Measurements from ENCODE around the gene ARHGEF28. TPM values are rescaled to one million over a fixed set of nuclear protein-coding genes. Genes with fewer than 3 reads are reported as not detected.

Gene ARHGEF28
- total RNA-seq, 2 donors from 2014 or later: 0.17 to 0.53 TPM

DNA sequence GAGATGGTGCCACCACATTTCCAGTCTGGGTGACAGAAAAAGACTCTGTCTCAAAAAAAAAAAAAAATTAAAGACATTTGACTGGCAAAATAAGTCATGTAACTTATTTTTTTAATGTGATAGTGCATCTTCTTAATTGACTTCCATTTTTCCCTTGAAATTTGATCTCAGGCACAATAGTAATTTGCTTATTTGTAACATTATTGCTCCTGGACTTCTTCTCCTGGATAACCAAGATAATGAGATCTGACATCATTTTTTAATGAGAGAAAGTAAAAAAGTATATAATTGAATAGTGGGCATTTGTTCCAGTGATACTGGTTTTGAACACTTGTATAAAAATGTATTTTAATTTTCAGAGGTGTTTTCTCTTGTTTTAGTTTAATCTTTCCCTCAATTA, 3.5 kb downstream of the ARHGEF28 start:
- no peak overlapping the region for H3K27ac Mint-ChIP-seq
- no peak for DNase-seq (ENCODE audit: low spot score)
- H3K9me3 Mint-ChIP-seq: no peaks in the 10 kb centered on the region
- H3K4me1 Mint-ChIP-seq (ENCODE audit: low read depth in 2 of 2): no peaks in the 10 kb centered on the region
- peaks cover 10 to 15% of the 10 kb centered on the region in 2 donors for H3K27me3 Mint-ChIP-seq
- ATAC-seq: no peak
- no peak overlapping the region for H3K4me3 Mint-ChIP-seq
- no peaks in the 10 kb centered on the region for H3K36me3 Mint-ChIP-seq

DNA sequence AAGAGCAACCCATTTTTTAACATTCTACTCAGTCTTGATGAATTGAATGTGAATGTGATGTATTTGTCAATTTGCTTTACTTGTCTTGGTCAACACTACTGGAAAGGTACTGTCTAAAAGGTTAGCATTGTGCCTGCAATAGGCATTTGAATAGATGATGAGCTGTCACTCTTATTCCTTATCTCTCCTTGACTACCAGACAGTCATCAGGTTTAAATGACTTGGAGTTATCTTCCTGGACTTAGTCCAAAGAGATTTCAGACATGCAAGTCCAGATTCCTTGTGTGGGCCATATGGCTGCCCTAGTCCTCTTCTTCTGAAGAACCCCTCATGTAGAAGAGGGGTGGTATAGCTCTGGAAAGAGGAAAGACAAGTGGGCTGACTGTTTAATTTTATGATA, 4.8 kb downstream of the ARHGEF28 start:
- Mint-ChIP-seq H3K36me3 (no peaks in the 10 kb centered on the region), H3K4me1 (ENCODE audit: low read depth in 2 of 2) (no peaks in the 10 kb centered on the region), H3K4me3 (no peak overlapping the region), H3K27ac (no peak overlapping the region), H3K27me3 (peaks cover 12 to 15% of the 10 kb centered on the region in 2 donors), H3K9me3 (no peaks in the 10 kb centered on the region)
- DNase-seq (ENCODE audit: low spot score): no peak
- no peak for ATAC-seq

DNA sequence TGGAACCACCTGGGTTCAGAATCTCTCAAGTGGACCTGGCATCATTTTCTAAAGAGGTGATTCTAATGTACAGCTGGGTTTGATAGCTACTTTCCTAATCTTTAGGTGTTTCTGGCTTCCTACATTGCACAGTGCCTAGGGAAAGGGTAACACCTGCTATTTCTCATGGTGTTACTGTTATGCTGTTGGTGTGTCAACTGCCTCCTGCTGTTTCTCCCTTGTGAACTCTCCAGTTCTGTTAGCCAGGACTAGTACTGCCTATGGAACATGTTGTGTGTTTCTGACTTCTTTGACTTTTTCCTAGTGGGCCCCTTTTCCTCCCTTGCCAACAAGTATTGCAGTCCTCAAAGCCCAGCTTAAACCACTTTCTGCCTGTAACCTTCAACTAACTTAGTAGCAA, 5.5 kb downstream of the ARHGEF28 start:
- Mint-ChIP-seq H3K9me3 (no peaks in the 10 kb centered on the region), H3K27me3 (peaks cover 12 to 15% of the 10 kb centered on the region in 2 donors), H3K4me3 (no peak overlapping the region), H3K4me1 (ENCODE audit: low read depth in 2 of 2) (no peaks in the 10 kb centered on the region), H3K36me3 (no peaks in the 10 kb centered on the region), H3K27ac (no peak overlapping the region)
- DNase-seq (ENCODE audit: low spot score) (no peak), ATAC-seq (no peak)

DNA sequence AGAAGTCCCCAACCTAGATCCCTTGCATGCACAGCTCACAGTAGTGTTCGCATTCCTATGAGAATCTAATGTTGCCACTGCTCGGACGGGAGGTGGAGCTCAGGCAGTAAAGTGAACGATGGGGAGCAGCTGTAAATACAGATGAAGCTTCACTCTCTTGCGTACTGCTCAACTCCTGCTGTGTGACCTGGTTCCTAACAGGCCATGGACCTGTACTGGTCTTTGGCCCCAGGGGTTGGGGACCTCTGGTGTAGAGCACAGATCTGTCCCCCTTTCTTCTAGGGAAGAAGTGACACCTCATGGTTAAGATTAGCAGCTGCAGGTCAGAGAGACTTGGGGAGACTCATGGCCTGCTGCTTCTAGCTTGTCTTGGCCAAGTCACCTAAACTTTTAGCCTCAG, 7.1 kb downstream of the ARHGEF28 start:
- Mint-ChIP-seq H3K27me3 (peaks cover 8 to 12% of the 10 kb centered on the region in 2 donors), H3K27ac (no peak overlapping the region), H3K4me1 (ENCODE audit: low read depth in 2 of 2) (no peaks in the 10 kb centered on the region), H3K9me3 (no peaks in the 10 kb centered on the region), H3K36me3 (no peaks in the 10 kb centered on the region), H3K4me3 (no peak overlapping the region)
- ATAC-seq (no peak), DNase-seq (ENCODE audit: low spot score) (no peak)

DNA sequence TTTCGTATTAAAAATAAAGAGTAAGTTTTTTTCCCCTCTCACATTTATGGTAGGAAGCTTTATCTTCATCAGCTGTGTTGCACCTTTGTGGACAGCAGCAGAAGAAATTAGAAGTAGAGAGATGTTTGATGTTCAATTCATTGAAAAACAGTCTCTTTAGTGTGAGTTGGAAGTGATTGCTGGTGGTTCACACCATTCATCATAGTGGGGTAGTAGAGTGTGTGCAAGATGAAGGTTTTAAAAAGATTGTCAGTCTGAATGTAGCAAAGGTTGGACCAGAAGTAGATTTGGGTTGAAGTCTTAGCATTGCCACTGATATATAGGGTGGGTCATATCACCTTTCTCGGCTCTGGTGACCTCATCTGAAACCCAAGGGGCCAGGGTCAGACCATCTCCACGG, 10.4 kb downstream of the ARHGEF28 start:
- Mint-ChIP-seq H3K27me3 (peaks cover 0 to 7% of the 10 kb centered on the region in 2 donors), H3K9me3 (no peaks in the 10 kb centered on the region), H3K27ac (no peak overlapping the region), H3K36me3 (no peaks in the 10 kb centered on the region), H3K4me1 (ENCODE audit: low read depth in 2 of 2) (peaks cover 6 to 8% of the 10 kb centered on the region in 2 donors), H3K4me3 (no peak overlapping the region)
- DNase-seq (ENCODE audit: low spot score) (no peak), ATAC-seq (no peak)

DNA sequence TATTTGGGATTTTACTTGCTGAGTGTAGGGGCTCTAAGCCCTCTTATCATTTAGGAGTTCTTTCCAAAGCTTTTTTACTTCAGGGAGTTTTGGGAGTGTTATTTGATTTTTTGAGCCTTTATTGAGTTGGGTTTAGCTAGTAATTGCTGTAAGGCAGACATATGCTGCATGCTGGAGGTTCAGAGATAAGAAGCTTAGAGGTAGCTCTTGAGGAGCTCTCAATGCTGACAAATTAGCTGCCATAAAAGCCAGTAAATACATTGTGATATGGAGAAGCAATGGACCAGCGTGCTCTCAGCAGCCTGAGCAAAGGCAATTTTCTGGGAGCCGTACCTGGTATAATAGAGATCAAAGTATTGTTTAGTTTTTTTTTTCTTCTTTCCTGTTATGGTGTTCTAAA, 11.6 kb downstream of the ARHGEF28 start:
- DNase-seq (ENCODE audit: low spot score): no peak
- no peak for ATAC-seq
- peaks cover 6 to 8% of the 10 kb centered on the region in 2 donors for H3K4me1 Mint-ChIP-seq (ENCODE audit: low read depth in 2 of 2)
- no peak overlapping the region for H3K4me3 Mint-ChIP-seq
- H3K36me3 Mint-ChIP-seq: no peaks in the 10 kb centered on the region
- H3K9me3 Mint-ChIP-seq: no peaks in the 10 kb centered on the region
- H3K27me3 Mint-ChIP-seq: peaks cover 0 to 6% of the 10 kb centered on the region in 2 donors
- H3K27ac Mint-ChIP-seq: no peak overlapping the region

DNA sequence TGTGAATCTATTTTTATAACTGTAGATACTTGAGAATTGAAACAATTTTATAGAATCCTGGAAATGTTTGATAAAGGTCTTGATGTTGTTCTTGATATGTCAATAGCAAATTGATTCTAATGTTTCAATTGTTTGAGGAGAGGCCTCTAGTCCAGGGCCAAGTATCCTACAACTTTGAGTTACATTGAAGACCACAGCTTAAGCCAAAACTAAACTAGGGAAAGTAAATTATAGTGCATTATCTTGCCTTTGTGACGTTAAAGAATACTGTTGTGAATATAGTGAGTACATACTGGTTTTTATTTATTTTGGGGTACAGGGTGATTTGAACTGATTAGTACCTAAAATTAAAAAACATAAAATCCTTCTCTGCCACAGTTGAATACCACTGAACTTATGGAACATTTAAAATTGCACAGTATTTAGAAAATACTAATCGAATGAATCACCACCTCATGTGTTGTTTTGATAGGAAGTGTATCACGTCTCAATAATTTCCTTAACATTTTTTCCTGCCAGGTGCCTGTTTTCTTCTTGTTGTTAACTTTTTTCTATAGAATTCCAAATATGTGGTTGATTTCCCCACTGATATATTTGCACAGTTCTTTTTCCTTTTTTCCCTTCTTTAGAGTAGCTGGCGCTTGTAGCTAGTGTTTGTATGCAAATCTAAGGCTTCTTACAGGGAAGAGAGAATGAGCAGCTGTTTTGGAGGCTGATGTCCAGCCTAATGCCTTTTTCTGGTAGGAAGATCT, 12.5 kb downstream of the ARHGEF28 start:
- Mint-ChIP-seq H3K27ac (no peak overlapping the region), H3K9me3 (no peaks in the 10 kb centered on the region), H3K36me3 (no peaks in the 10 kb centered on the region), H3K27me3 (peaks cover 0 to 6% of the 10 kb centered on the region in 2 donors), H3K4me1 (ENCODE audit: low read depth in 2 of 2) (peaks cover 6 to 8% of the 10 kb centered on the region in 2 donors), H3K4me3 (no peak overlapping the region)
- no peak for DNase-seq (ENCODE audit: low spot score)
- no peak for ATAC-seq

DNA sequence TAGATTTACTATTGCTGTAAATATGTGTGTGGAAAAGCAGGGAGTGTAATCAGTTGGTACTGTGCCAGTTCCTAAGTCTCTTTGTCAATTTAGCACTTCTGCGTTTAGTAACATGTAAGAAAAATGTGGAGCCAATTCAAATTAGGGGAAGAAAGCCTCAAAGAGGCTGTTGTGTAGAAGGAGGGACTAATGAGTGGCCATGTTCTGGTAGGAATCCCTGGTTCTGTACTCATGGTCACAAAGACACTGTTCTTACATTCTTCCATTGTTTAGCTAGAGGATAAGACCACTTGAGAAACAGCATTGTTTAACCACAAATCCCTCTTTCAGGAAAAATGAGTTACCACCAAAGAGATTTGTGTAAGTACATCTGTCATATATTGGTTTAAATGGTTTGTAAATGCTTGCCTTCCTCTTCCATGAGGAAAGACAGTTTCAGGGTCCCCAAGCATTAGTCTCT, 14.9 kb downstream of the ARHGEF28 start:
- Mint-ChIP-seq H3K4me3 (no peak overlapping the region), H3K36me3 (no peaks in the 10 kb centered on the region), H3K27ac (no peak overlapping the region), H3K9me3 (no peaks in the 10 kb centered on the region), H3K27me3 (peaks cover 2 to 7% of the 10 kb centered on the region in 2 donors), H3K4me1 (ENCODE audit: low read depth in 2 of 2) (peaks cover 6 to 8% of the 10 kb centered on the region in 2 donors)
- DNase-seq (ENCODE audit: low spot score): no peak
- ATAC-seq: no peak

DNA sequence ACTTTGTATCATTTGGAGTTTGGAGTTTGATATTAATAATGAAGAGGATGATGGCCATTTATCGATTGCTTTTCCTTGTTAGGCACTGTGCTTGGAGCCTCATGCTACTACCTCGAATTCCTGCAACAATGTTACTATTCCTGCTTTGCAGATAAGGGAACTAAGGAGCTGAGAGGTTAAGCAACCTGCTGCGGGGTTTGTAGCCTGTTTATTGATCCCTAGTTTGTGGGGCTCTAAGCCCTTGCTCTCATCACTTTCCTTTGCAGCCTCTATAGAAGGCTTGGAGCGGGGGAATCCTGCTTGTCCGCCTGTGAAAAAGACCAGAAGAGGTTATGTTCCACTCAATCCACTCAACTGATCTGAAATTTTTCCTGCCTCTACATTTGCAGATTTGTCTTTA, 15.8 kb downstream of the ARHGEF28 start:
- peaks cover 6 to 8% of the 10 kb centered on the region in 2 donors for H3K4me1 Mint-ChIP-seq (ENCODE audit: low read depth in 2 of 2)
- H3K9me3 Mint-ChIP-seq: no peaks in the 10 kb centered on the region
- ATAC-seq (no peak), DNase-seq (ENCODE audit: low spot score) (no peak)
- no peaks in the 10 kb centered on the region for H3K36me3 Mint-ChIP-seq
- no peak overlapping the region for H3K27ac Mint-ChIP-seq
- peaks cover 12 to 13% of the 10 kb centered on the region in 2 donors for H3K27me3 Mint-ChIP-seq
- H3K4me3 Mint-ChIP-seq: no peak overlapping the region

DNA sequence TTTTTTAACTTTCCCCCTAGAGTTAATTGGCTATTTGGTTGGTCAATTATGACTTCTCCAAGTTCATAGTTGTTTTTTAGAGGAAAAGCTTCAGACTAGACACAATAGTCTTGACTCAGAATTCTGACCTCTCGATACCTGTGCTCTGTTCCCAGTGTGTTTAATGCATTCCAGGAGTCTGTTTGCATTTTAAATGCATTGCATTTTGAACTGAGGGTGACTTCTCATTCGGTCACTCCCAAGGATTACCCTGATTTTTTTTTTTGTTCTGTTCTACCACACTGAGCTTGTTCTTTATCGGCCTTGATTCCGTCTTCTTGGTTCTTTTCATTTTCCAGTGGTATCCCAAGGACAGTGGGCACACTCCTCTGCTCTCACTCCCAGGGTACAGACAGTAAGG, 16.3 kb downstream of the ARHGEF28 start:
- Mint-ChIP-seq H3K9me3 (no peaks in the 10 kb centered on the region), H3K27me3 (peaks cover 12 to 13% of the 10 kb centered on the region in 2 donors), H3K4me1 (ENCODE audit: low read depth in 2 of 2) (peaks cover 6 to 8% of the 10 kb centered on the region in 2 donors), H3K36me3 (no peaks in the 10 kb centered on the region), H3K27ac (no peak overlapping the region), H3K4me3 (no peak overlapping the region)
- ATAC-seq (no peak), DNase-seq (ENCODE audit: low spot score) (no peak)

DNA sequence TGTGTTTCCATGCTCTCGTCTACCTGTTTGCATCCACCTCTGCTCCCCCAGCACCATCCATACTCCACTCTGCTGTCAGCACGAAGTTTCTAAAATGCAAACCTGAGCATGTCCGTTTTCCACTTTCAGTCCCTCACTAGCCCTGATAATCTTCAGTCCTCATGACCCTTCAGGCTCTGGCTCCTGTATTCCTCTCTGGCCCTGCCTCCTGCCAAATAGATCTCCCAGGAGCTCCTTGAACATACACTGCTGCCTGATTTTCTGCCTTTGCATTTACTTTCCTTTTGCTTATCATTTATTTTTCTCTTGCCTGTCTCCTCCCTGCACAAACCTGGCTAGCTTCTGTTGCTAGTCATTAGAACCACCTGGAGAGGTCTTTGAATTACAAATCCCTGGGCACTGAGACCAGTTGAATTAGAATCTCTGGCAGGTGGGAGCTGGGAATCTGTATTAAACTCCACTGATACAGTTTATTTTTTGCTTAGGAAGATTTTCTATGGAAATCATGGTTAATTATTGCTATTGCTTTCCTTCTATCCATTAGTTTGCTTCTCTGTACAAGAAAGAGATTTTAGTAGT, 18.5 kb downstream of the ARHGEF28 start:
- ATAC-seq (no peak), DNase-seq (ENCODE audit: low spot score) (no peak)
- H3K4me1 Mint-ChIP-seq (ENCODE audit: low read depth in 2 of 2): peaks cover 0 to 2% of the 10 kb centered on the region in 2 donors
- H3K27ac Mint-ChIP-seq: no peak overlapping the region
- H3K9me3 Mint-ChIP-seq: no peaks in the 10 kb centered on the region
- H3K4me3 Mint-ChIP-seq: no peak overlapping the region
- peaks cover 12 to 18% of the 10 kb centered on the region in 2 donors for H3K27me3 Mint-ChIP-seq
- no peaks in the 10 kb centered on the region for H3K36me3 Mint-ChIP-seq

DNA sequence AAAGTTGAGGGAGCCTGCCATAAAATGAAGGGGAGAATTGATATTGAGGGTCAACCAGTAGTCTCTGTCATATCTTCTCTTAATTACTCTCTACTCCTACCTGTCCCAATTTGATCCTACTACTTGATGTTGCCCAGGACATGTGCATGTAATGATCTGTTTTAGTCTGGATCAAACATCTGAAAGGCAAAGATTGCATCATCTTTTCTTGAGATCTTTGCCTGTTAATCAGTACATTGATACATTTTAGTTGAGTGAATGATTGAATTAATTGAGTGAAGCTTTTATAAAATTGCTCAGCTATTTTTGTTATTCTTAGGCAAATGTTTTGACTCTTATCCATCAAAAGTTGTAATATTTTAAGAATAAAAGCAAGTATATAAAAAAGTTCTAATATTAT, 21.7 kb downstream of the ARHGEF28 start:
- Mint-ChIP-seq H3K4me3 (no peak overlapping the region), H3K27me3 (peaks cover 12 to 18% of the 10 kb centered on the region in 2 donors), H3K27ac (no peak overlapping the region), H3K4me1 (ENCODE audit: low read depth in 2 of 2) (peaks cover 0 to 2% of the 10 kb centered on the region in 2 donors), H3K36me3 (no peaks in the 10 kb centered on the region), H3K9me3 (no peaks in the 10 kb centered on the region)
- ATAC-seq: no peak
- no peak for DNase-seq (ENCODE audit: low spot score)

DNA sequence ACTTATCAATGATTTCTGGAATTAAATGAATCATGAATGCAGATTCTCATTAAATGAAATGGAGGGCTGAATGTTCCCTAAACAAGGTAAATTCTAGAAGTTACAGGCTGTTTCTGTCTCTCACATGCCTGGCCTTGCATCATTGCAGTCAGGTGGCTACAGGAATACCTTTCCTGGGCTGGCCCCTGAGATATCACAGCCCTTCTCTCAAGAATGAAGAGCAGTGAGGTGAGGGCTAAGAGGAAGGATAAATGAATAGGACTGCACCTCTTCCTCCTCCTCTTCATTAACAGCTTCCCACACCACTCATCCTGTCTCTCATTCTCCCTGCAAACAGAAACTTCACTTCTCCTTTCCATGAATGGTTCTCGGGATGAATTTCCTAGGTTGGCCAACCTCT, 22.5 kb downstream of the ARHGEF28 start:
- Mint-ChIP-seq H3K9me3 (no peaks in the 10 kb centered on the region), H3K4me3 (no peak overlapping the region), H3K4me1 (ENCODE audit: low read depth in 2 of 2) (peaks cover 0 to 2% of the 10 kb centered on the region in 2 donors), H3K27me3 (peaks cover 12 to 18% of the 10 kb centered on the region in 2 donors), H3K27ac (no peak overlapping the region), H3K36me3 (no peaks in the 10 kb centered on the region)
- ATAC-seq (no peak), DNase-seq (ENCODE audit: low spot score) (no peak)

DNA sequence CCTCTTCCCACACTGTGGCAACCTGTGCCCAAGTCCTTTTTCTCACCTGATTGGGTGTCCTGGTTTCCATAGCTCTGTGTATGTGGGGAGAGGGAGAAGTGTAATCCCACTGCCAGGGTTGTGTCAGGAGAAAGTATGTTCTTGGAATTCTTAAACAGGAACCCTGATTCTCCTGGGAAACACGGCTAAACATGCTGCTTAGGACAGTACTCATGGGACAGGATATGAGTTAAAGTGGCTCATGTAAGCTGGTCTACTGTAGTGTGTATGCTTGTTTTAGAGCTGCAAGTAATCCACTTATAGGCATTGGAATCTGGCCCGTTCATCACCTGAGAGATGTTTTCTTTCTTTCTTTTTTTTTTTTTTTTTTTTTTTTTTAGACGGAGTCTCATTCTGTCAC, 23.9 kb downstream of the ARHGEF28 start:
- no peaks in the 10 kb centered on the region for H3K36me3 Mint-ChIP-seq
- no peak overlapping the region for H3K27ac Mint-ChIP-seq
- ATAC-seq (no peak), DNase-seq (ENCODE audit: low spot score) (no peak)
- H3K27me3 Mint-ChIP-seq: peaks cover 12 to 14% of the 10 kb centered on the region in 2 donors
- H3K4me1 Mint-ChIP-seq (ENCODE audit: low read depth in 2 of 2): peaks cover 0 to 2% of the 10 kb centered on the region in 2 donors
- H3K4me3 Mint-ChIP-seq: no peak overlapping the region
- no peaks in the 10 kb centered on the region for H3K9me3 Mint-ChIP-seq

All from natural killer cell treated with Interleukin-12 subunit alpha and Interleukin-12 subunit beta and Interleukin-15 and Interleukin-18, amount 100 ng/mL, for 72 hours (primary cell).